ENCODE measurements around the gene TSHZ2. TPM values are rescaled to one million over a fixed set of nuclear protein-coding genes. Genes with fewer than 3 reads are reported as not detected.
"Not testable (repeated sequence)": the region's sequence is repeated elsewhere in the genome, so short reads cannot be mapped to it uniquely, and the experiment has no call there.

The TSHZ2 gene
- total RNA-seq, 4 donors from 2014 or later, result 35.6 to 83.5 (median 48.8) TPM

DNA sequence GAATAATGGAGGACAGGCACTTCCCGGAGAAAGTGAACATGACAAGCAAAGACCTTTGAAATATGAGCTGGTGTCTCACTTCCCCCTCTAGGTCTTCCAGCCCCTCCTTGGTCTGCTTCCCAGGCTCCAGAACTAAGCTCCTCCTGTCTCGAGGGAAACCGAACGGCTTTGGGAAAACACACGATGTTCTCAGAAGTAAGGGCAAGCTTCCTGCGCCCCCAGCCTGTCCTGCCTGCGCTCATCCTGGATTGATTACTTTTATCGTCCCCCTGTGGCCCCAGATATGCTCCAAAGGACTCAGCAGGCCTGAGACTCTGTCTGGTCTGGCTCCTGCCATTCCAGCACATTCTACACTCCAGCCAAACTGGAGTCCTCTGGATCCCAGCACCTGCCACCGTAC, 538.1 kb downstream of the TSHZ2 start:
- no peak for ATAC-seq (ENCODE audit: low FRiP score)
- DNase-seq (ENCODE audit: low spot score), result no peak

DNA sequence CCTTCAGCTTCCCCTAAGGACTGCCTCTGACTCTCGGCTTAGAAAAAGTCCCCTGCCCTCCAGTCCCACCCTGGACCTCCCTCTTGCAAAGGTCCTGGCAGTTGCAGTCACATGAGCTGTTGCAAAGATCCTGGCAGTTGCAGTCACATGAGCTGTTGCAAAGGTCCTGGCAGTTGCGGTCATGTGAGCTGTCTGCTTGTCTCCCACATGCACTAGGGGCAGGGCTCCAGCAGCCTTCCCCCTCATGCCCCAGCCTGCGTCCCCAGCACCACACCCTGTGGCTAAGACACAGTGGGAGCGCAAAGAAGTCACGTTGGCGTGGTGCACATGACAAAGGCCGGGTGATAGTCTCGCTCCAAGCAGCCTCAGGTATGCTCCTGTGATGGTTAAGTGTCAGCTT, 538.5 kb downstream of the TSHZ2 start:
- DNase-seq (ENCODE audit: low spot score) (no peak), ATAC-seq (ENCODE audit: low FRiP score) (no peak)
- TF ChIP-seq, protein P1, sequence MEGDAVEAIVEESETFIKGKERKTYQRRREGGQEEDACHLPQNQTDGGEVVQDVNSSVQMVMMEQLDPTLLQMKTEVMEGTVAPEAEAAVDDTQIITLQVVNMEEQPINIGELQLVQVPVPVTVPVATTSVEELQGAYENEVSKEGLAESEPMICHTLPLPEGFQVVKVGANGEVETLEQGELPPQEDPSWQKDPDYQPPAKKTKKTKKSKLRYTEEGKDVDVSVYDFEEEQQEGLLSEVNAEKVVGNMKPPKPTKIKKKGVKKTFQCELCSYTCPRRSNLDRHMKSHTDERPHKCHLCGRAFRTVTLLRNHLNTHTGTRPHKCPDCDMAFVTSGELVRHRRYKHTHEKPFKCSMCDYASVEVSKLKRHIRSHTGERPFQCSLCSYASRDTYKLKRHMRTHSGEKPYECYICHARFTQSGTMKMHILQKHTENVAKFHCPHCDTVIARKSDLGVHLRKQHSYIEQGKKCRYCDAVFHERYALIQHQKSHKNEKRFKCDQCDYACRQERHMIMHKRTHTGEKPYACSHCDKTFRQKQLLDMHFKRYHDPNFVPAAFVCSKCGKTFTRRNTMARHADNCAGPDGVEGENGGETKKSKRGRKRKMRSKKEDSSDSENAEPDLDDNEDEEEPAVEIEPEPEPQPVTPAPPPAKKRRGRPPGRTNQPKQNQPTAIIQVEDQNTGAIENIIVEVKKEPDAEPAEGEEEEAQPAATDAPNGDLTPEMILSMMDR (IDR thresholded peaks at IDR 0.05), result no peak

More for the DNA sequence above, 538.1 kb downstream of the TSHZ2 start:
- TF ChIP-seq, protein P1 (IDR thresholded peaks at IDR 0.05), result no peak

DNA sequence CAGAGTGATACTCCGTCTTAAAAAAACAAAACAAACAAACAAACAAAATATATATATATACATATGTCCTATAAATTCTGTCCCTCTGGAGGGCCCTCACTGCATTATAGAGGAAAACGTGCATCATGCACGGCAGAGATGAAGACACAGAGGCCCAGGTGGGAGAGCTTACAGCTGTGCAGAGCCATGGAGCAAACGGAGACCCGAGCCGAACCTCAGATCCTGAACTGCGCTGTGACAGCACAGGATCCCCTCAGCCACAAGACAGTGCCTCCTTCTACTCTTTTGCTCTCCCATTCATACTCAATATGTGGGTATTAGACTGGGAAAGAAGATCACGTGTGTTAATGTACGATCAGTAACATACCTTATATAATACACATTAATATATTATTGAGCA, 539.9 kb downstream of the TSHZ2 start:
- DNase-seq (ENCODE audit: low spot score), result no peak
- no peak for ATAC-seq (ENCODE audit: low FRiP score)
- TF ChIP-seq, protein P1 (IDR thresholded peaks at IDR 0.05), result no peak

DNA sequence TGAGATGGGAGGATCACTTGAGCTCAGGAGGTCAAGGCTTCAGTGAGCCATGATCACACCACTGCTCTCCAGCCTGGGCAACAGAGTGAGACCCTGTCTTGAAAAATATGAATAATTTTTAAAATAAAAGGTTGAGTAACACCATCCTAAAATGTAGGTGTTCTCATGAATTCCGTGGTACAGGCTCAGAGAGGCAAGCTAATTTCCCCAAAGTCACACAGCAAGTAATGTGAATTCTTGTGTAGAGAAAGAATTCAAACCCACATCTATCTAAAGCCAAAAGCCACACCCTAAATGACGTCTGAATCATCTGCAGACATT, 541.0 kb downstream of the TSHZ2 start:
- no peak for DNase-seq (ENCODE audit: low spot score)
- no peak for ATAC-seq (ENCODE audit: low FRiP score)
- TF ChIP-seq, protein P1 (IDR thresholded peaks at IDR 0.05), result no peak

DNA sequence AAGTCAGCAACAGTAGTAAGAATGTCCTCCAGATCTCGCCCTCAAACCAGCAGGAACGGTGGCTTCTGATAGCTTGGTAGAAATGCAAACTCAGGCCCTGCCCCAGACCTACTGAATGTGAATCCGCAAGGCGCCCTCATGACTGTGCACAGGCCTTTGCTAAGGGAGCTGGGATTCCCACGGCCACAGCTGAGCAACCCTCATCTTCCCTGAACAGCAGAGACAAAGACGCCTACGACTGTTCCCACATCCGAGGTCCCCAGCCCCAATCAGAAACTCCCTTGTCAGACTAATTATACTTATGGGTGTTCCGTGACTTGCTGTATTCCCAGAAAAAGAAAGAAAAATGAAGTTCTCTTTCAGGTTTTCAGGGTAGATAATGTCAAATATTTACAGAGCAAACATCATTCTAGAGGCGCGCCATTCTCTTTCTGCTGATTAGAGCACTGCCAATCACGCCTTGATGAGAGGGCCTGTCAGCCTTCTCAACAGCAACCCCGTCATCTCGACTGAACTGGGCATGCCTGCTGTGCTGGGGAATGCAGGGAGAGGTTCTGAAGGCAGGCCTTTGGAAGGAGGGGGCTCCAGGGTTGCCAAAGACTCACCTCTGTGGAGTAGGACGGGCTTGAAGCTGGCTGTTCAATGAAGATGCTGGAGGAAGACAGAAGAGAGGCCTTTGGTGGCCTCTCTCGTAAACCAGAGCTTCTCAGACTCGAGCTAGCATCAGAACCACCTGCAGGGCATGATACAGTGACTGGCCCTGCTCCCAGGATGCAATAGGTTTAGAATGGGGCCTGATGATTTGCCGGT, 541.5 kb downstream of the TSHZ2 start:
- TF ChIP-seq, protein P1 (IDR thresholded peaks at IDR 0.05), result no peak
- DNase-seq (ENCODE audit: low spot score), result no peak
- no peak for ATAC-seq (ENCODE audit: low FRiP score)

DNA sequence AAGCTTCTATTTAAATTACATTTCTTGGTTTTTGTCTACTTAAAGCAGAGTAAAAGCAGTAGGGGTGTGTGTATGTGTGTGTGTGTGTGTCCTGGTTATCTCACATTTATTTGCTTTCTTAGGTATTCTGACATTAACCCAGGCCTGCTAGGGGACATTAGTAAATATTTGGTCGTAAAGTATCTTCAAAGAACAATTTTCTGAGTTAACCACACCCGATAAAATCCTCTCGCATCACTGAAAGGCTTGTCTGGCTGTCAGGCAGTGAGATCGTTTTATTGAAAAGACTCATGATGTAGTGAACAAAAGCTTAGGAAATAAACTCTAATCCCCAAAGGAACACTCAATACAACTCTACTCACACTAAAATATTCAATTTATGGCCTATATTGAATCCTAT, 543.6 kb downstream of the TSHZ2 start:
- no peak for ATAC-seq (ENCODE audit: low FRiP score)
- no peak for DNase-seq (ENCODE audit: low spot score)
- TF ChIP-seq, protein P1 (IDR thresholded peaks at IDR 0.05), result no peak

DNA sequence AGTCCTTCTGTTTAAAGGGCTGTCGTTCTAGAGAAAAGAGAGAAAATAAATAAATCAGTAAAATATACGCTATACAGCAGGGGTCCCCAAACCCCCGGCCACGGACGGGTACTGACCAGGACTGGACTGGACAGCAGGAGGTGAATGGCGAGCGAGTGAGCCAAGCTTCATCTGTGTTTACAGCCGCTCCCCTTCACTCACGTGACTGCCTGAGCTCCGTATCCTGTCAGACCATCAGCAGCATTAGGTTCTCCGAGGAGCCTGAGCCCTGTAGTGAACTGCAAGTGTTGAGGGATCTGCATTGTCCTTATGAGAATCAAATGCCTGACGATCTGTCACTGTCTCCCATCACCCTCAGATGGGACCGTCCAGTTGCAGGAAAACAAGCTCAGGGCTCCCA, 545.0 kb downstream of the TSHZ2 start:
- no peak for DNase-seq (ENCODE audit: low spot score)
- ATAC-seq (ENCODE audit: low FRiP score), result no peak
- TF ChIP-seq, protein P1 (IDR thresholded peaks at IDR 0.05), result no peak

DNA sequence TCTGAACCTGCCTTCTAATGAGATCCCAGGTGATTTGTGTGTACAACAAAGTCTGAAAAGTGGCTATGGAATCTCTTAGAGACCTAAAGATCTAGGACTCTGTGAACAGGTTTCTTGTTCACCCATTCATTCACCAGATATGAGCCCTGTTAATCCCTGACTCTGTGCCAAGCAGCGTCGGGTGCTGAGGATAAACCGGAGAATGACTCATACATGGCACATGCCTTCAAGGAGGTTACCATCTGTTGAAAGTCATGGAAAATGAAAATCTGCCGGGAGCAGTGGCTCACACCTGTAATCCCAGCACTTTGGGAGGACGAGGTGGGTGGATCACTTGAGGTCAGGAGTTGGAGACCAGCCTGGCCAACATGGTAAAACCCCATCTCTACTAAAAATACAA, 549.3 kb downstream of the TSHZ2 start:
- DNase-seq (ENCODE audit: low spot score); ATAC-seq (ENCODE audit: low FRiP score): not testable (repeated sequence)
